K562 (cell line): ENCODE data around the gene COL5A1.

ENCODE experiments used
- CHD4 ChIP-seq: fragments of 200-600 bp; sonication (generic); IDR thresholded peaks from 3 replicates; pipeline ENCODE4 v1.6.1; 2012; ENCODE audit warnings: low read depth, mild to moderate bottlenecking, mixed read lengths, low read length, inconsistent platforms; ENCODE audit not compliant: insufficient read depth, insufficient replicate concordance, poor library complexity, severe bottlenecking
- FOXA3 ChIP-seq, 2 experiments: fragments of 450-650 bp in 1 of 2; sonication (generic) in 1 of 2; formaldehyde crosslinking; IDR thresholded peaks in 1 of 2; conservative IDR thresholded peaks in 1 of 2; 2 replicates each; pipeline versions ENCODE4 v1.4.0 to v1.8.0; 2020 to 2022; ENCODE audit warnings: mild to moderate bottlenecking in 2 of 2, missing genetic modification reagents in 1 of 2
- GTF2A2 ChIP-seq: IDR thresholded peaks from 2 replicates; pipeline ENCODE4 v1.6.1; 2016; ENCODE audit warnings: mild to moderate bottlenecking, missing genetic modification characterization, missing compliant biosample characterization
- KDM1A ChIP-seq, 2 experiments: fragments of 450-650 bp; IDR thresholded peaks; 2 replicates each; pipeline ENCODE4 v1.6.1; 2016; ENCODE audit warnings: mild to moderate bottlenecking in 2 of 2
- MAFG ChIP-seq: fragments of 450-650 bp; conservative IDR thresholded peaks from 2 replicates; pipeline ENCODE4 v1.6.1; 2016; ENCODE audit warnings: missing genetic modification characterization, missing compliant biosample characterization
- NR2F6 ChIP-seq: fragments of 450-650 bp; formaldehyde crosslinking; IDR thresholded peaks from 2 replicates; pipeline ENCODE4 v1.4.0; 2020; ENCODE audit warnings: mild to moderate bottlenecking
- POLR2AphosphoS5 ChIP-seq: IDR thresholded peaks from 2 replicates; pipeline ENCODE4 v1.6.1; 2011; ENCODE audit warnings: mild to moderate bottlenecking, low read depth, low read length, moderate library complexity; ENCODE audit not compliant: control insufficient read depth, insufficient read depth
- PRMT5 ChIP-seq: sonication (generic); formaldehyde crosslinking; IDR thresholded peaks from 2 replicates; pipeline ENCODE4 v1.5.0; 2020; ENCODE audit warnings: missing genetic modification reagents
- TF ChIP-seq, protein P1 (sequence below), 3 experiments: IDR thresholded peaks in 2 of 3; conservative IDR thresholded peaks in 1 of 3; 2 replicates each; pipeline ENCODE4 v1.5.1; 2011 to 2012; ENCODE audit warnings: low read length in 3 of 3, mild to moderate bottlenecking in 3 of 3, control low read depth in 2 of 3, improper control_type of control experiment in 1 of 3, inconsistent platforms in 1 of 3, low read depth in 1 of 3, mixed read lengths in 1 of 3, moderate library complexity in 1 of 3; ENCODE audit not compliant: insufficient read depth in 2 of 3
- TF ChIP-seq, protein P2 (sequence below): fragments of 150-350 bp; conservative IDR thresholded peaks from 2 replicates; pipeline ENCODE4 v1.6.1; 2014; ENCODE audit warnings: low read length

DNA sequence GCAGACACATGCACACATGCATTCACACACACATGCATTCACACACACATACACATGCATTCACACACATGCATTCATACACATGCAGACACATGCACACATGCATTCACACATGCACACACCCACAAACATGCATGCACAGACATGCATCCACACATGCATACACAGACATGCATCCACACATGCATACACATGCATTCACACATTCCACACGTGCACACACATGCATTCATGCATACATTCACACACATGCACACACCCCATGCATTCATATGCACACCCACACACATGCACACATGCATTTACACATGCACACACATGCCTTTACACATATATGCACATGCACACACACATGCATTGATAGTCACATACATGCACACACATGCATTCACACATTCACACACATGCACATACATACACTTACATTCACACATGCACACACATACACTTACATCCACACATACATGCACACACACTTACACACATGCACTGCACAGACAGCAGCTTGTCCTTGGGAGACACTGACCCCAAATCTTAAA is 106.4 kb downstream of the COL5A1 start:
- TF ChIP-seq KDM1A (IDR thresholded peaks at IDR 0.05), result no peak
- no peak for TF ChIP-seq MAFG
- TF ChIP-seq FOXA3 (CRISPR knock-in tag; conservative IDR thresholded peaks at IDR 0.05 in 1 of 2, IDR thresholded peaks at IDR 0.05 in 1 of 2), result no peak
- TF ChIP-seq, protein P1, sequence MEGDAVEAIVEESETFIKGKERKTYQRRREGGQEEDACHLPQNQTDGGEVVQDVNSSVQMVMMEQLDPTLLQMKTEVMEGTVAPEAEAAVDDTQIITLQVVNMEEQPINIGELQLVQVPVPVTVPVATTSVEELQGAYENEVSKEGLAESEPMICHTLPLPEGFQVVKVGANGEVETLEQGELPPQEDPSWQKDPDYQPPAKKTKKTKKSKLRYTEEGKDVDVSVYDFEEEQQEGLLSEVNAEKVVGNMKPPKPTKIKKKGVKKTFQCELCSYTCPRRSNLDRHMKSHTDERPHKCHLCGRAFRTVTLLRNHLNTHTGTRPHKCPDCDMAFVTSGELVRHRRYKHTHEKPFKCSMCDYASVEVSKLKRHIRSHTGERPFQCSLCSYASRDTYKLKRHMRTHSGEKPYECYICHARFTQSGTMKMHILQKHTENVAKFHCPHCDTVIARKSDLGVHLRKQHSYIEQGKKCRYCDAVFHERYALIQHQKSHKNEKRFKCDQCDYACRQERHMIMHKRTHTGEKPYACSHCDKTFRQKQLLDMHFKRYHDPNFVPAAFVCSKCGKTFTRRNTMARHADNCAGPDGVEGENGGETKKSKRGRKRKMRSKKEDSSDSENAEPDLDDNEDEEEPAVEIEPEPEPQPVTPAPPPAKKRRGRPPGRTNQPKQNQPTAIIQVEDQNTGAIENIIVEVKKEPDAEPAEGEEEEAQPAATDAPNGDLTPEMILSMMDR (IDR thresholded peaks at IDR 0.05 in 2 of 3, conservative IDR thresholded peaks at IDR 0.05 in 1 of 3; ENCODE audit: insufficient read depth in 2 of 3, low read depth in 1 of 3, low read length in 3 of 3), result no peak
- no peak for TF ChIP-seq POLR2AphosphoS5
- no peak for TF ChIP-seq GTF2A2 (tag)
- TF ChIP-seq PRMT5 (CRISPR knock-in tag), result no peak
- TF ChIP-seq CHD4, result no peak
- TF ChIP-seq NR2F6, result no peak
- TF ChIP-seq, protein P2, sequence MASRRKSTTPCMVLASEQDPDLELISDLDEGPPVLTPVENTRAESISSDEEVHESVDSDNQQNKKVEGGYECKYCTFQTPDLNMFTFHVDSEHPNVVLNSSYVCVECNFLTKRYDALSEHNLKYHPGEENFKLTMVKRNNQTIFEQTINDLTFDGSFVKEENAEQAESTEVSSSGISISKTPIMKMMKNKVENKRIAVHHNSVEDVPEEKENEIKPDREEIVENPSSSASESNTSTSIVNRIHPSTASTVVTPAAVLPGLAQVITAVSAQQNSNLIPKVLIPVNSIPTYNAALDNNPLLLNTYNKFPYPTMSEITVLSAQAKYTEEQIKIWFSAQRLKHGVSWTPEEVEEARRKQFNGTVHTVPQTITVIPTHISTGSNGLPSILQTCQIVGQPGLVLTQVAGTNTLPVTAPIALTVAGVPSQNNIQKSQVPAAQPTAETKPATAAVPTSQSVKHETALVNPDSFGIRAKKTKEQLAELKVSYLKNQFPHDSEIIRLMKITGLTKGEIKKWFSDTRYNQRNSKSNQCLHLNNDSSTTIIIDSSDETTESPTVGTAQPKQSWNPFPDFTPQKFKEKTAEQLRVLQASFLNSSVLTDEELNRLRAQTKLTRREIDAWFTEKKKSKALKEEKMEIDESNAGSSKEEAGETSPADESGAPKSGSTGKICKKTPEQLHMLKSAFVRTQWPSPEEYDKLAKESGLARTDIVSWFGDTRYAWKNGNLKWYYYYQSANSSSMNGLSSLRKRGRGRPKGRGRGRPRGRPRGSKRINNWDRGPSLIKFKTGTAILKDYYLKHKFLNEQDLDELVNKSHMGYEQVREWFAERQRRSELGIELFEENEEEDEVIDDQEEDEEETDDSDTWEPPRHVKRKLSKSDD, result no peak
